ENCODE results near the gene NPLOC4. TPM values are rescaled to one million over a fixed set of nuclear protein-coding genes. Genes with fewer than 3 reads are reported as not detected.

NPLOC4 gene
- total and polyA plus RNA-seq, 2 of the 8 experiments (the other 6 are each of a cell fraction or from before 2014, with no cell fraction given) = 70.7 to 92.7 TPM

- H2BK20ac ChIP-seq (ENCODE audit: low read length) = no peak overlapping the region
- POLR2A ChIA-PET (ENCODE audit: partially characterized antibody) = interaction anchor here (0.7 to 5.9 kb wide), 2 partner anchors 10 to 89 kb away, joined by 3 to 50 read pairs; partner anchors contain the start of gene FAAP100
- H4K5ac ChIP-seq (ENCODE audit: insufficient read length, low read depth, low read length) = no peak overlapping the region
- no peak overlapping the region for H4K8ac ChIP-seq (ENCODE audit: extremely low read depth, insufficient read depth, low read length)
- no peak overlapping the region for H3K4ac ChIP-seq (replicated peaks; ENCODE audit: insufficient read length, low read depth, low read length)
- H3K4me3 ChIP-seq (ENCODE audit: extremely low read depth in 1 of 4, insufficient read depth in 2 of 4, low read depth in 3 of 4, low read length in 4 of 4) = no peak overlapping the region
- DNase-seq (ENCODE audit: low read depth in 1 of 2, low spot score in 2 of 2) (no peak), FAIRE-seq (no peak)
- H2BK120ac ChIP-seq (replicated peaks; ENCODE audit: low read depth, low read length) = no peak overlapping the region
- no peak overlapping the region for H3K14ac ChIP-seq (ENCODE audit: insufficient read length)
- H3K27ac ChIP-seq (ENCODE audit: low read depth, low read length) = no peak overlapping the region
- no peak overlapping the region for H2BK5ac ChIP-seq (ENCODE audit: low read depth, low read length)
- no peak overlapping the region for H3K9ac ChIP-seq (replicated peaks in 1 of 4; ENCODE audit: extremely low read depth in 1 of 4, low read depth in 3 of 4, low read length in 3 of 4)
- CTCF ChIA-PET (ENCODE audit: partially characterized antibody) = interaction anchor here (1.4 to 2.5 kb wide), 2 partner anchors 11 to 17 kb away, joined by 4 to 6 read pairs; partner anchors contain the start of gene FAAP100
- H3K27me3 ChIP-seq (replicated peaks in 1 of 4; ENCODE audit: control insufficient read depth in 3 of 4, extremely low read depth in 1 of 4, insufficient read depth in 3 of 4, low read length in 3 of 4) = peaks cover 8 to 14% (median 11%) of the 10 kb centered on the region in 4 experiments; a peak in 6 of 7 replicates
- H2BK15ac ChIP-seq (ENCODE audit: low read length) = no peak overlapping the region
- H3K23ac ChIP-seq (ENCODE audit: insufficient read length) = no peak overlapping the region
- TF ChIP-seq RNF2 (IDR thresholded peaks at IDR 0.05; ENCODE audit: borderline replicate concordance, low read depth, low read length, missing control alignments, poor library complexity, severe bottlenecking) = no peak
- TF ChIP-seq POLR2A (IDR thresholded peaks at IDR 0.05; ENCODE audit: control extremely low read depth in 1 of 2, low read depth in 2 of 2, low read length in 2 of 2) = no peak
- no peak for TF ChIP-seq MAFK (IDR thresholded peaks at IDR 0.05; ENCODE audit: low read depth, low read length)
- no peak for TF ChIP-seq USF2 (IDR thresholded peaks at IDR 0.05; ENCODE audit: low read length)
- no peak for TF ChIP-seq CREB1 (IDR thresholded peaks at IDR 0.05)
- no peak for TF ChIP-seq TBP (IDR thresholded peaks at IDR 0.05; ENCODE audit: low read depth, low read length)
- TF ChIP-seq NRF1 (IDR thresholded peaks at IDR 0.05; ENCODE audit: low read depth, low read length) = no peak
- no peak for TF ChIP-seq CTBP2 (IDR thresholded peaks at IDR 0.05; ENCODE audit: borderline replicate concordance, insufficient read depth, insufficient read length, low read length)
- TF ChIP-seq SAP30 (IDR thresholded peaks at IDR 0.05; ENCODE audit: insufficient read depth, insufficient replicate concordance, low read length) = no peak
- no peak for TF ChIP-seq SUZ12 (IDR thresholded peaks at IDR 0.05; ENCODE audit: low read length)
- no peak for TF ChIP-seq ATF3 (IDR thresholded peaks at IDR 0.05; ENCODE audit: insufficient read depth, low read depth, low read length)
- no peak for TF ChIP-seq KDM5A (IDR thresholded peaks at IDR 0.05; ENCODE audit: low read length)
- H3K79me2 ChIP-seq (ENCODE audit: control insufficient read depth in 1 of 2, insufficient read depth in 2 of 2, low read length in 2 of 2) = no peaks in the 10 kb centered on the region
- H3K4me2 ChIP-seq (ENCODE audit: insufficient read depth in 1 of 2, low read depth in 2 of 2, low read length in 2 of 2) = no peak overlapping the region
- no peak overlapping the region for H3K18ac ChIP-seq (ENCODE audit: extremely low read depth, low read length)
- no peak overlapping the region for H2AFZ ChIP-seq (ENCODE audit: low read length)
- H2BK12ac ChIP-seq (ENCODE audit: low read depth, low read length) = no peak overlapping the region
- H2AK5ac ChIP-seq (ENCODE audit: low read depth, low read length) = no peak overlapping the region
- no peaks in the 10 kb centered on the region; a peak in 1 of 4 replicates for H3K9me3 ChIP-seq (ENCODE audit: insufficient read depth in 2 of 2, low read depth in 1 of 2, low read length in 1 of 2)
- peaks cover 0 to 11% (median 5%) of the 10 kb centered on the region in 4 experiments; a peak in 5 of 7 replicates for H3K4me1 ChIP-seq (replicated peaks in 1 of 4; ENCODE audit: control insufficient read depth in 3 of 4, insufficient read depth in 4 of 4, low read length in 3 of 4)
- peaks cover 2% of the 10 kb centered on the region; the same call in 1 of the 2 replicates for H3K23me2 ChIP-seq (ENCODE audit: low read depth, low read length)
- H3K36me3 ChIP-seq (ENCODE audit: control insufficient read depth in 2 of 4, insufficient read depth in 4 of 4, low read length in 3 of 4) = peaks cover 2 to 16% (median 10%) of the 10 kb centered on the region in 4 experiments; a peak in 6 of 8 replicates
- peaks cover 3% of the 10 kb centered on the region; the same call in 1 of the 2 replicates for H3K79me1 ChIP-seq (ENCODE audit: low read depth, low read length)
- no peak overlapping the region for H4K91ac ChIP-seq (replicated peaks; ENCODE audit: insufficient read length, low read length)
- WGBS, 2 experiments (ENCODE audit: extremely low coverage in 1 of 2, insufficient coverage in 1 of 2, insufficient read length in 1 of 2, insufficient replicate concordance in 2 of 2, low coverage in 1 of 2, low lambda C conversion rate in 2 of 2, missing lambda C conversion rate in 1 of 2) = 91% methylated on average over 14 of the region's 14 CpGs; no CpG with 5 or more reads in 1 of the 2 experiments
- no peak overlapping the region for H3K56ac ChIP-seq (replicated peaks; ENCODE audit: insufficient read length, low read depth, low read length)
- peaks cover 2 to 9% of the 10 kb centered on the region in 2 experiments for H4K20me1 ChIP-seq (replicated peaks in 1 of 2; ENCODE audit: control insufficient read depth in 1 of 2, insufficient read depth in 2 of 2, low read length in 2 of 2)
Observed at GRCh38 chr17:81540676-81541027, 96.3 kb downstream of the NPLOC4 start.

Data from H1 (cell line).